ENCODE measurements around the gene STAB2. TPM values are rescaled to one million over a fixed set of nuclear protein-coding genes. Genes with fewer than 3 reads are reported as not detected.

Gene STAB2
- total RNA-seq, 1 donor = not detected

- TF ChIP-seq CTCF (IDR thresholded peaks at IDR 0.05; ENCODE audit: insufficient read depth, low read depth, low read length) = no peak
- no peak overlapping the region for H3K4me3 ChIP-seq (ENCODE audit: low read depth, low read length)
- no peak for DNase-seq (ENCODE audit: low read depth)
These were observed 158.9 kb downstream of the STAB2 start for GRCh38 chr12:103745962-103746361.

GRCh38 chr12:103748002-103748401 is 160.9 kb downstream of the STAB2 start:
- H3K4me3 ChIP-seq (ENCODE audit: low read depth, low read length) = no peak overlapping the region
- no peak for TF ChIP-seq CTCF (IDR thresholded peaks at IDR 0.05; ENCODE audit: insufficient read depth, low read depth, low read length)
- DNase-seq (ENCODE audit: low read depth) = no peak

- no peak overlapping the region for H3K4me3 ChIP-seq (ENCODE audit: low read depth, low read length)
- DNase-seq (ENCODE audit: low read depth) = no peak
- no peak for TF ChIP-seq CTCF (IDR thresholded peaks at IDR 0.05; ENCODE audit: insufficient read depth, low read depth, low read length)
These were observed 161.8 kb downstream of the STAB2 start for GRCh38 chr12:103748875-103749274.

- no peak for DNase-seq (ENCODE audit: low read depth)
- H3K4me3 ChIP-seq (ENCODE audit: low read depth, low read length) = no peak overlapping the region
- TF ChIP-seq CTCF (IDR thresholded peaks at IDR 0.05; ENCODE audit: insufficient read depth, low read depth, low read length) = peak; percentile 15
These were observed 164.1 kb downstream of the STAB2 start for GRCh38 chr12:103751171-103751570.

GRCh38 chr12:103751600-103751999 is 164.5 kb downstream of the STAB2 start:
- no peak for TF ChIP-seq CTCF (IDR thresholded peaks at IDR 0.05; ENCODE audit: insufficient read depth, low read depth, low read length)
- no peak overlapping the region for H3K4me3 ChIP-seq (ENCODE audit: low read depth, low read length)
- no peak for DNase-seq (ENCODE audit: low read depth)

GRCh38 chr12:103755425-103755824 is 168.4 kb downstream of the STAB2 start:
- DNase-seq (ENCODE audit: low read depth) = no peak

More at GRCh38 chr12:103755425-103755824, 168.4 kb downstream of the STAB2 start:
- TF ChIP-seq CTCF (IDR thresholded peaks at IDR 0.05; ENCODE audit: insufficient read depth, low read depth, low read length) = no peak
- no peak overlapping the region for H3K4me3 ChIP-seq (ENCODE audit: low read depth, low read length)

All from fibroblast of villous mesenchyme (primary cell).